ENCODE data around the gene FRS2. TPM values are rescaled to one million over a fixed set of nuclear protein-coding genes. Genes with fewer than 3 reads are reported as not detected.

Gene FRS2
- polyA plus RNA-seq, 12 donors: 19.9 to 29.6 (median 22.4) TPM; not detected in 1

DNA sequence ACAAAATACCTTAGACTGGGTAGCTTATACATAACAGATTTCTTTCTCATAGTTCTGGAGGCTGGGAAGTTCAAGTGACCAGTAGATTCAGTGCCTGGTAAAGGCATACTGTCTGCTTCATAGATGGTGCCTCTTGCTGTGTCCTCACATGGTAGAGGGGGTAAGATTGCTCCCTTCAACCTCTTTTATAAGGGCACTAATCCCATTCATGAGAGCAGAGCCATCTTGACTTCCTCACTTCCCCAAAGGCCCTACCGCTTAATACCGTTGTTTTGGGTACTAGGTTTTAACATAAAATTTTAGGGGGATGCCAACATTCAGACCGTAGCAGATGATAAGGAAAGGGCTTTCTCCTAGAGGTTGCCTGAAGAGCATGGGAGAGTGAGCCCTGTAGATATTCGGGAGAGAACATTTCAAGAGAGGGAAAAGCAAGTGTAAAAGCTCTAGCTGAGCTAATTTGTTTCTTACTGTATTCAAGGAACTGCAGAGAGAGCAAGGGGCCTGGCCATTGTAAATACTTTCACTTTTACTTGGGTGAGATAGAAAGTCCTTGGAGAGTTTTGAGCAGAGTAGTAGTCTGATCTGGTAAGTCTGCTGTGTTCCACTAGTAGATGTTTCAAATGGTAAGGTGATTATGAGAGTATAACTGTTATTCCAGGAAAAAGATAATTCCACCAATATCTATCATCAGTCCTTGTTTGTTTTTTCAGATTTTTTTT is 27.3 kb downstream of the FRS2 start:
- no peak for DNase-seq

- no peak for DNase-seq
Measured at GRCh38 chr12:69500631-69501030, 30.4 kb downstream of the FRS2 start.

DNA sequence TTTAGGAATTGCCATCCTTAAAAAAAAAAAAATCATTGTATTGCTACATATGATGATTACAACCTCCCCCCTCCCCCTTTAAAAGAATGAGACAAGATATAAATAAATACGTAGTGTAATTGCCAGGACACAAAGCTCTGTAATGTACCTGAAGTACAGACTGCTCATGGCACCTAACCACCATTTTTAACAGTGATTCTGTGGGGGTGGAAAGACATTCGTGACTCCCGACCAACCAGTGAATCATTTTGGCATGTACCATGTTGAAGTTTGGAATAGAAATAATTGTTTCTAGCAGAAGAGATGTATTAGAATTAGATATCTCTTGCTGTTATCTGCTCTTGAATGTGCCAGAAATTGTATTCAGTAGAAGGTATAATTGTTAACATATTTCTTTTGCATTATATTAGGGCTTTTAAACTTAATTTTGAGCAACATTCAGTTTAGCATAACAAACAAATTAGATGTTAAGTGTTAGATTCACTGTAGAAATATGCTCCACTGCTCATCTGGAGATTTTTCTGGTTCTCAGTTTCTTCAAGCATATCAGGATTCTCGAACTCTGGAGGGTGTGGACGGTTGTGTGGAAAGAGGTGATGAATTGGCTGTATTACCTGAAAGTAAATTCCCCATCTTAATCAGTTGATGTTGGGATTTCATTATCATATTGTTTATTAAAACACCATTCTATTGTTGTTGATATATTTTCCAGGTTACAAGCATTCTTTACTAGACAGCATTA is 31.1 kb downstream of the FRS2 start:
- no peak for DNase-seq

GRCh38 chr12:69502345-69503081 is 32.3 kb downstream of the FRS2 start:
- no peak for DNase-seq

- no peak for DNase-seq
Measured at GRCh38 chr12:69508091-69508490, 37.9 kb downstream of the FRS2 start.

GRCh38 chr12:69508621-69509020 is 38.4 kb downstream of the FRS2 start:
- DNase-seq: no peak

DNA sequence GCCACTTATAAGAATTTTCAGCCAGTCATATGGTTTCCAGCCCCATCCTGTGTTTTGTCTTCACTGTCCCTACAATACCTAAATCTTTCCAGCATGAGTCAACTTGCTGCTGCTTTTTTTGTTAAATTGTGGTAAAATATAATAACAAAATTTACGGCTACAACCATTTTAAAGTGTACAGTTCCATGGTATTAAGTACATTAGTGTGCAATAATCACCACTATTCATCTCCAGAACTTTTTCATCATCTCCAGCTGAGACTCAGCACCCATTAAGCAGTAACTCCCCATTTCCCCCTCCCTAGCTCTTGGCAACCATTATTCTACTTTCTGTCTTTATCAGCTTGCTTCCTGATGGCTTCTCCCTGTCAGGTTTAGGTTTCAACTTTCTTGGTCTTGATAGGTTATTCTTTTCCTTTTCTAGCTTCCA is 39.1 kb downstream of the FRS2 start:
- no peak for DNase-seq

- no peak for DNase-seq
Measured at GRCh38 chr12:69509904-69510827, 40.0 kb downstream of the FRS2 start.

DNA sequence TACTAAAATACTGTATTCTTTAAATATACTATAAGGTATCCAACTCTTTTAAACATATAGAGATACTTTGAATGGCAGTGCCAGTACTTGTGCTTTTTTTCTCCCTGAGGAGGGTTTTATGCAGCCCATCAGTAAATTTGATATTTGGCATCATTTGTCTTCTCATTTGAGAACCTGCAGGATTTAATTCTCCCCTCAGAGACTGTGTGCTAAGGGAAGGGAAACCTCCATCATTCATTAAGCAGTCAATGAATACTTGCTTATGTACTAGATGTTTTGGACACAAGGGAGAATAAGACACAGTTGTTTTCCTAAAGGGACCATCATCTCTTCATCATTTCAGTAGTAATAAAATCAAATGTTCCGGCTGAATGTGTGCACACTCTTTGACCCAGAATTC is 40.8 kb downstream of the FRS2 start:
- DNase-seq: no peak

DNA sequence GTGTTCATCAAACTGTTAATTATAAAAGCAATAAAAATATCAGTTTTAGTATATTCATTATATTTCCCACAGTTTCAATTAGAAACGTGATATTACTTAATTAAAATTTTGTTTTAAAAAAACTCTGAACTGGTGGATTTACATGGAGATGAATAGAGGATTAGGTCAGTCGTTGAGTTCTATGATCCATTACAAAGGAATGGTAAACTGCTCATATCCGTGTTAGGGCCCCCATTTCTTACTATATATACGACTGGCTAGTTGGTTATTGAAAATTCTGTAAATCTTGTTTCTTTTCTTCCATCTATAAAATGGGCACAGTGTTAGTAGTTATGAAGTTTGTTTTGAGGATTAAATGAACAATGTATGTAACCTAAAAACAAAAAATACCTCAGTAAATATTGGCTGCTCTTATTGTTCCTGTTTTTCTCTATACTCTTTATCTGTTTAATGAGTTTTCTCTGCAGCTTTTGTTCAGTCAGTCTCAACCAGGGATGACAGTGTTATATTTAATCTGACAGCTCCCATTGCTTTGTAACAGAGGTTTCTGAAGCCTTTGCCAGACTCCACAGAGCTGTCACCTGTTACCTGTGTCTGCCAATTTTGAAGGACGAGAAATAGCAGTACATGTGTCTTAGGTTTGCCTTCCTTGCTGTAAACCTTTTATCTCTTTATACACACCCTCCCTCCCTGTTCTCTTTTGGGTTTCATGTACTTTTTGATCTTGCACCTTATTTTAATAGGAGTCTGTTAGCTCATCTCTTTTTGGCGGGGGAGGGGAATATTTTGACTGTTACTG is 41.5 kb downstream of the FRS2 start:
- no peak for DNase-seq

GRCh38 chr12:69512820-69513219 is 42.6 kb downstream of the FRS2 start:
- no peak for DNase-seq

GRCh38 chr12:69513297-69513696 is 43.1 kb downstream of the FRS2 start:
- DNase-seq: no peak

GRCh38 chr12:69514111-69514510 is 43.9 kb downstream of the FRS2 start:
- no peak for DNase-seq

- no peak for DNase-seq
Measured at GRCh38 chr12:69514845-69515244, 44.7 kb downstream of the FRS2 start.

GRCh38 chr12:69515394-69515930 is 45.3 kb downstream of the FRS2 start:
- no peak for DNase-seq

GRCh38 chr12:69516950-69517349 is 46.8 kb downstream of the FRS2 start:
- DNase-seq: no peak

GRCh38 chr12:69517406-69517805 is 47.2 kb downstream of the FRS2 start:
- DNase-seq: no peak

DNA sequence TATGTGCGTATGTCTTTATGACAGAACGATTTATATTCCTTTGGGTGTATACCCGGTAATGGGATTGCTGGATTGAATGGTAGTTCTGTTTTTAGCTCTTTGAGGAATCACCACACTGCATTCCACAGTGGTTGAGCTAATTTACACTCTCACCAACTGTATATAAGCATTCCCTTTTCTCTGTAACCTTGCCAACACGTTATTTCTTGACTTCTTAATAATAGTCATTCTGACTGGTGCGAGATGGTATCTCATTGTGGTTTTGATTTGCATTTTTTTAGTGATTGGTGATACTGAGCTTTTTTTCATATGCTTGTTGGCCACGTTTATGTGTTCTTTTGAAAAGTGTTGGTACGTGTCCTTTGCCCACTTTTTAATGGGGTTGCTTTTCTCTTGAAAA is 49.7 kb downstream of the FRS2 start:
- no peak for DNase-seq

- DNase-seq: no peak
Measured at GRCh38 chr12:69523433-69524330, 53.5 kb downstream of the FRS2 start.

- DNase-seq: no peak
Measured at GRCh38 chr12:69524331-69524630, 54.1 kb downstream of the FRS2 start.

Data from muscle of arm (tissue), 12 donors.